GM12891 (cell line): ENCODE measurements around the gene ANKRD61.

Source experiments
- PAX5 ChIP-seq: IDR thresholded peaks from 2 replicates; pipeline ENCODE4 v1.6.1; 2011; ENCODE audit warnings: low read length, moderate library complexity, mild to moderate bottlenecking; ENCODE audit not compliant: insufficient read depth, severe bottlenecking
- POLR2A ChIP-seq: IDR thresholded peaks from 2 replicates; pipeline ENCODE4 v1.6.1; 2011; ENCODE audit warnings: low read depth, low read length, control low read depth
- POLR2AphosphoS5 ChIP-seq: IDR thresholded peaks from 2 replicates; pipeline ENCODE4 v1.6.1; 2011; ENCODE audit warnings: low read depth, low read length, control low read depth
- POU2F2 ChIP-seq: IDR thresholded peaks from 2 replicates; pipeline ENCODE4 v1.6.1; 2011; ENCODE audit warnings: low read depth, mild to moderate bottlenecking, control low read depth, low read length, moderate library complexity
- SPI1 ChIP-seq: IDR thresholded peaks from 2 replicates; pipeline ENCODE4 v1.6.1; 2011; ENCODE audit warnings: low read depth, low read length, control low read depth
- TAF1 ChIP-seq: IDR thresholded peaks from 2 replicates; pipeline ENCODE4 v1.6.1; 2011; ENCODE audit warnings: low read depth, low read length, control low read depth

- TF ChIP-seq POLR2AphosphoS5 (no peak), TAF1 (no peak), POLR2A (no peak), POU2F2 (no peak), SPI1 (no peak), PAX5 (no peak)
Observed at GRCh38 chr7:6012355-6013104, 18.6 kb upstream of the ANKRD61 start.
